GM19043 (cell line): Measurements from ENCODE around the gene ABHD10.

Experiments
- ATAC-seq: cut with Tn5 transposase; IDR thresholded peaks from one replicate; pipeline ENCODE4 v1.9.1; 2021; ENCODE audit warnings: low read depth; ENCODE audit not compliant: unreplicated experiment

Gene ABHD10

GRCh38 chr3:111999484-112000324, 20.9 kb downstream of the ABHD10 start:
- ATAC-seq = no peak

GRCh38 chr3:112000367-112000771, 21.5 kb downstream of the ABHD10 start:
- ATAC-seq = no peak

- no peak for ATAC-seq
Observed at GRCh38 chr3:112000966-112001365, 22.1 kb downstream of the ABHD10 start.

- no peak for ATAC-seq
Observed at GRCh38 chr3:112001526-112001925, 22.7 kb downstream of the ABHD10 start.

- ATAC-seq = no peak
Observed at GRCh38 chr3:112002096-112002971, 23.5 kb downstream of the ABHD10 start.

- ATAC-seq = no peak
Observed at GRCh38 chr3:112003321-112004080, 24.7 kb downstream of the ABHD10 start.

GRCh38 chr3:112004187-112004586, 25.4 kb downstream of the ABHD10 start:
- ATAC-seq = no peak

GRCh38 chr3:112004669-112005068, 25.8 kb downstream of the ABHD10 start:
- ATAC-seq = no peak

GRCh38 chr3:112005091-112005672, 26.4 kb downstream of the ABHD10 start:
- ATAC-seq = no peak

- no peak for ATAC-seq
Observed at GRCh38 chr3:112007633-112008032, 28.8 kb downstream of the ABHD10 start.

- no peak for ATAC-seq
Observed at GRCh38 chr3:112009670-112010069, 30.8 kb downstream of the ABHD10 start.

- no peak for ATAC-seq
Observed at GRCh38 chr3:112010636-112011035, 31.8 kb downstream of the ABHD10 start.

GRCh38 chr3:112011376-112011940, 32.6 kb downstream of the ABHD10 start:
- no peak for ATAC-seq

- no peak for ATAC-seq
Observed at GRCh38 chr3:112012205-112012992, 33.6 kb downstream of the ABHD10 start.

GRCh38 chr3:112013058-112013783, 34.4 kb downstream of the ABHD10 start:
- ATAC-seq = peak; percentile 74

GRCh38 chr3:112013784-112014143, 34.9 kb downstream of the ABHD10 start:
- peak; percentile 28 for ATAC-seq

GRCh38 chr3:112017091-112017490, 38.3 kb downstream of the ABHD10 start:
- ATAC-seq = no peak

GRCh38 chr3:112018712-112019111, 39.9 kb downstream of the ABHD10 start:
- no peak for ATAC-seq

- no peak for ATAC-seq
Observed at GRCh38 chr3:112019716-112020115, 40.9 kb downstream of the ABHD10 start.
